HG03196 (cell line): ENCODE results near the gene CDIP1.

Experiments
- ATAC-seq: cut with Tn5 transposase; IDR thresholded peaks from one replicate; pipeline ENCODE4 v1.9.1; 2021; ENCODE audit not compliant: unreplicated experiment

The CDIP1 gene

GRCh38 chr16:4539716-4540284 is 1.2 kb upstream of the CDIP1 start:
- ATAC-seq, result no peak

GRCh38 chr16:4537376-4538343 is 913 bp downstream of the CDIP1 start:
- peak; percentile 13 for ATAC-seq

- ATAC-seq, result no peak
Measured at GRCh38 chr16:4536391-4537106, 2.0 kb downstream of the CDIP1 start.

- ATAC-seq, result no peak
Measured at GRCh38 chr16:4535627-4536108, 2.9 kb downstream of the CDIP1 start.

GRCh38 chr16:4534151-4534790 is 4.3 kb downstream of the CDIP1 start:
- no peak for ATAC-seq

- no peak for ATAC-seq
Measured at GRCh38 chr16:4533490-4533889, 5.1 kb downstream of the CDIP1 start.

- ATAC-seq, result no peak
Measured at GRCh38 chr16:4532238-4532637, 6.3 kb downstream of the CDIP1 start.

- ATAC-seq, result no peak
Measured at GRCh38 chr16:4531811-4532210, 6.8 kb downstream of the CDIP1 start.

- ATAC-seq, result no peak
Measured at GRCh38 chr16:4529085-4530060, 9.2 kb downstream of the CDIP1 start.

- no peak for ATAC-seq
Measured at GRCh38 chr16:4525634-4526277, 12.8 kb downstream of the CDIP1 start.

GRCh38 chr16:4525069-4525468 is 13.5 kb downstream of the CDIP1 start:
- ATAC-seq, result no peak

- ATAC-seq, result no peak
Measured at GRCh38 chr16:4524571-4524970, 14.0 kb downstream of the CDIP1 start.

- no peak for ATAC-seq
Measured at GRCh38 chr16:4523686-4524085, 14.9 kb downstream of the CDIP1 start.

- no peak for ATAC-seq
Measured at GRCh38 chr16:4522051-4522581, 16.5 kb downstream of the CDIP1 start.

- ATAC-seq, result no peak
Measured at GRCh38 chr16:4520913-4521312, 17.7 kb downstream of the CDIP1 start.

GRCh38 chr16:4519274-4520058 is 19.1 kb downstream of the CDIP1 start:
- ATAC-seq, result no peak

GRCh38 chr16:4517812-4518680 is 20.5 kb downstream of the CDIP1 start:
- no peak for ATAC-seq
